Measurements from ENCODE around the gene CHRM4. TPM values are rescaled to one million over a fixed set of nuclear protein-coding genes. Genes with fewer than 3 reads are reported as not detected.

CHRM4 gene
- total RNA-seq, 2 donors from 2014 or later, result 0.46 TPM; not detected in 1

DNA sequence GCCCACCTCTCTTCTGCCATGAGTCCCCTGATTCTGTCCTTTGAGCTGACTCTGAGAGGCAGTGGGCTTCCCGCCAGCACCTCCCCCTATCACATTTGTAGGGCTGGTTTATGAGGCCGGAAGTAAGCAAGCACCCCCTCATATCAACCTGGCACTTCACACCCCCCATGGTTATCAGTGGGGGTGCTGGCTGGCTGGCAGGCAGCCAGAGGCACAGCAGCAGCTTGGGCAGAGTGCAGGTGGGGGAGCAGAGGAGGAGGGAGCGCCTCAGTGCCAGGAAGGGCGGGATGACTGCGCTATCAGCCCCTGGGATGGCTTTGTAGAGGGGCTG, 22.9 kb upstream of the CHRM4 start:
- Histone ChIP-seq H3K4me1 (ENCODE audit: control insufficient read depth, insufficient read depth, low read length) (no peaks in the 10 kb centered on the region), H3K9me3 (ENCODE audit: control insufficient read depth, low read length) (no peaks in the 10 kb centered on the region), H3K36me3 (ENCODE audit: control insufficient read depth, insufficient read depth, low read length) (peaks cover 64% of the 10 kb centered on the region), H3K4me3 (ENCODE audit: low read length) (no peak overlapping the region), H3K27ac (ENCODE audit: low read depth, low read length) (no peak overlapping the region), H3K27me3 (ENCODE audit: control insufficient read depth, insufficient read depth, low read length, poor library complexity, severe bottlenecking) (no peaks in the 10 kb centered on the region), H3K9ac (ENCODE audit: extremely low read depth, low read length, poor library complexity, severe bottlenecking) (no peak overlapping the region)
- TF ChIP-seq, protein P1, sequence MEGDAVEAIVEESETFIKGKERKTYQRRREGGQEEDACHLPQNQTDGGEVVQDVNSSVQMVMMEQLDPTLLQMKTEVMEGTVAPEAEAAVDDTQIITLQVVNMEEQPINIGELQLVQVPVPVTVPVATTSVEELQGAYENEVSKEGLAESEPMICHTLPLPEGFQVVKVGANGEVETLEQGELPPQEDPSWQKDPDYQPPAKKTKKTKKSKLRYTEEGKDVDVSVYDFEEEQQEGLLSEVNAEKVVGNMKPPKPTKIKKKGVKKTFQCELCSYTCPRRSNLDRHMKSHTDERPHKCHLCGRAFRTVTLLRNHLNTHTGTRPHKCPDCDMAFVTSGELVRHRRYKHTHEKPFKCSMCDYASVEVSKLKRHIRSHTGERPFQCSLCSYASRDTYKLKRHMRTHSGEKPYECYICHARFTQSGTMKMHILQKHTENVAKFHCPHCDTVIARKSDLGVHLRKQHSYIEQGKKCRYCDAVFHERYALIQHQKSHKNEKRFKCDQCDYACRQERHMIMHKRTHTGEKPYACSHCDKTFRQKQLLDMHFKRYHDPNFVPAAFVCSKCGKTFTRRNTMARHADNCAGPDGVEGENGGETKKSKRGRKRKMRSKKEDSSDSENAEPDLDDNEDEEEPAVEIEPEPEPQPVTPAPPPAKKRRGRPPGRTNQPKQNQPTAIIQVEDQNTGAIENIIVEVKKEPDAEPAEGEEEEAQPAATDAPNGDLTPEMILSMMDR (conservative IDR thresholded peaks at IDR 0.05), result no peak
- H3K27me3 Mint-ChIP-seq (ENCODE audit: insufficient read depth), result no peaks in the 10 kb centered on the region
- H3K27ac Mint-ChIP-seq, result no peak overlapping the region
- no peak for DNase-seq
- H3K36me3 Mint-ChIP-seq (ENCODE audit: low read depth), result peaks cover 59% of the 10 kb centered on the region
- WGBS, 2 experiments (ENCODE audit: insufficient coverage in 1 of 2, insufficient read length in 1 of 2), result 92 to 93% methylated on average over 2 to 5 of the region's 5 CpGs
- no peaks in the 10 kb centered on the region for H3K9me3 Mint-ChIP-seq
- peaks cover 20% of the 10 kb centered on the region for H3K4me1 Mint-ChIP-seq
- no peak overlapping the region for H3K4me3 Mint-ChIP-seq

- TF ChIP-seq, protein P1 (conservative IDR thresholded peaks at IDR 0.05), result no peak
- Histone ChIP-seq H3K4me1 (ENCODE audit: control insufficient read depth, insufficient read depth, low read length) (peaks cover under 1% of the 10 kb centered on the region), H3K4me3 (ENCODE audit: low read length) (no peak overlapping the region), H3K9me3 (ENCODE audit: control insufficient read depth, low read length) (no peaks in the 10 kb centered on the region), H3K27me3 (ENCODE audit: control insufficient read depth, insufficient read depth, low read length, poor library complexity, severe bottlenecking) (no peaks in the 10 kb centered on the region), H3K27ac (ENCODE audit: low read depth, low read length) (no peak overlapping the region), H3K9ac (ENCODE audit: extremely low read depth, low read length, poor library complexity, severe bottlenecking) (no peak overlapping the region), H3K36me3 (ENCODE audit: control insufficient read depth, insufficient read depth, low read length) (peaks cover 68% of the 10 kb centered on the region)
- Mint-ChIP-seq H3K9me3 (no peaks in the 10 kb centered on the region), H3K4me3 (no peak overlapping the region), H3K27ac (no peak overlapping the region), H3K27me3 (ENCODE audit: insufficient read depth) (no peaks in the 10 kb centered on the region), H3K36me3 (ENCODE audit: low read depth) (peaks cover 60% of the 10 kb centered on the region), H3K4me1 (peaks cover 21% of the 10 kb centered on the region)
- WGBS, 2 experiments (ENCODE audit: insufficient coverage in 1 of 2, insufficient read length in 1 of 2), result 96 to 97% methylated on average over 6 to 9 of the region's 9 CpGs
- no peak for DNase-seq
These were observed 22.3 kb upstream of the CHRM4 start for GRCh38 chr11:46413760-46414465.

- TF ChIP-seq, protein P1 (conservative IDR thresholded peaks at IDR 0.05), result peak; percentile 76
- Histone ChIP-seq H3K27me3 (ENCODE audit: control insufficient read depth, insufficient read depth, low read length, poor library complexity, severe bottlenecking) (no peaks in the 10 kb centered on the region), H3K36me3 (ENCODE audit: control insufficient read depth, insufficient read depth, low read length) (peaks cover 61% of the 10 kb centered on the region), H3K9me3 (ENCODE audit: control insufficient read depth, low read length) (no peaks in the 10 kb centered on the region), H3K4me3 (ENCODE audit: low read length) (no peak overlapping the region), H3K4me1 (ENCODE audit: control insufficient read depth, insufficient read depth, low read length) (peaks cover 17% of the 10 kb centered on the region), H3K27ac (ENCODE audit: low read depth, low read length) (no peak overlapping the region), H3K9ac (ENCODE audit: extremely low read depth, low read length, poor library complexity, severe bottlenecking) (no peak overlapping the region)
- Mint-ChIP-seq H3K4me1 (peaks cover 31% of the 10 kb centered on the region), H3K9me3 (no peaks in the 10 kb centered on the region), H3K27ac (no peak overlapping the region), H3K36me3 (ENCODE audit: low read depth) (peaks cover 53% of the 10 kb centered on the region), H3K4me3 (no peak overlapping the region), H3K27me3 (ENCODE audit: insufficient read depth) (no peaks in the 10 kb centered on the region)
- 38 to 75% methylated on average over 1 to 5 of the region's 5 CpGs for WGBS, 2 experiments (ENCODE audit: insufficient coverage in 1 of 2, insufficient read length in 1 of 2)
- peak; percentile 84 for DNase-seq
These were observed 18.4 kb upstream of the CHRM4 start for GRCh38 chr11:46410021-46410420.

All from endodermal cell (in vitro differentiated cells).